Hepatocyte (in vitro differentiated cells): ENCODE results near the gene BEST2. TPM values are rescaled to one million over a fixed set of nuclear protein-coding genes. Genes with fewer than 3 reads are reported as not detected.

ENCODE experiments used
- DNase-seq: peaks from one replicate; pipeline ENCODE4 v3.0.0-alpha.2; 2016; ENCODE audit warnings: low spot score
- H2AFZ ChIP-seq: fragments of 200-600 bp; sonication (generic); 2 replicates; pipeline ENCODE4 v1.6.0; 2016; ENCODE audit warnings: antibody characterized with exemption, mild to moderate bottlenecking
- H3K27ac ChIP-seq: fragments of 200-600 bp; sonication (generic); 2 replicates; pipeline ENCODE4 v1.5.1; 2016; ENCODE audit warnings: mild to moderate bottlenecking
- H3K27me3 ChIP-seq: fragments of 200-600 bp; sonication (generic); 2 replicates; pipeline ENCODE4 v1.6.1; 2016
- H3K36me3 ChIP-seq: fragments of 200-600 bp; sonication (generic); replicated peaks from 2 replicates; pipeline ENCODE4 v1.5.1; 2016; ENCODE audit warnings: low read depth; ENCODE audit not compliant: insufficient read depth
- H3K4me1 ChIP-seq: fragments of 200-600 bp; sonication (generic); 2 replicates; pipeline ENCODE4 v1.5.1; 2016; ENCODE audit warnings: mild to moderate bottlenecking, moderate library complexity; ENCODE audit not compliant: insufficient read depth
- H3K4me2 ChIP-seq: fragments of 200-600 bp; sonication (generic); 2 replicates; pipeline ENCODE4 v1.6.0; 2016
- H3K4me3 ChIP-seq: fragments of 200-600 bp; sonication (generic); 2 replicates; pipeline ENCODE4 v1.5.1; 2016; ENCODE audit warnings: mild to moderate bottlenecking
- H3K79me2 ChIP-seq: fragments of 200-600 bp; sonication (generic); 2 replicates; pipeline ENCODE4 v1.6.0; 2017; ENCODE audit warnings: mild to moderate bottlenecking
- H3K9me2 ChIP-seq: fragments of 200-600 bp; sonication (generic); replicated peaks from 2 replicates; pipeline ENCODE4 v1.6.0; 2017; ENCODE audit warnings: mild to moderate bottlenecking; ENCODE audit not compliant: insufficient read depth
- H3K9me3 ChIP-seq: fragments of 200-600 bp; sonication (generic); 2 replicates; pipeline ENCODE4 v1.5.1; 2016; ENCODE audit warnings: low read depth, mild to moderate bottlenecking
- H4K20me1 ChIP-seq: fragments of 200-600 bp; sonication (generic); 2 replicates; pipeline ENCODE4 v1.6.0; 2016; ENCODE audit warnings: mild to moderate bottlenecking; ENCODE audit not compliant: insufficient read depth, poor library complexity, severe bottlenecking
- CTCF ChIP-seq: fragments of 200-600 bp; sonication (generic); IDR thresholded peaks from 2 replicates; pipeline ENCODE4 v1.5.1; 2016; ENCODE audit warnings: antibody characterized with exemption, mild to moderate bottlenecking; ENCODE audit not compliant: poor library complexity
- EZH2 ChIP-seq: fragments of 200-600 bp; sonication (generic); IDR thresholded peaks from 2 replicates; pipeline ENCODE4 v1.6.1; 2016; ENCODE audit warnings: antibody characterized with exemption, mild to moderate bottlenecking, borderline replicate concordance
- EZH2phosphoT487 ChIP-seq: fragments of 200-600 bp; sonication (generic); IDR thresholded peaks from one replicate; pipeline ENCODE4 v1.6.1; 2018; ENCODE audit warnings: antibody characterized with exemption, mild to moderate bottlenecking, low read depth, moderate library complexity; ENCODE audit not compliant: unreplicated experiment, severe bottlenecking
- WGBS: methylation state at CpG from one replicate; pipeline ENCODE4 v1.1.6; 2016; ENCODE audit warnings: low lambda C conversion rate; ENCODE audit errors: missing lambda C conversion rate; 5-methylcytosine and 5-hydroxymethylcytosine counted together
- polyA plus RNA-seq: library from polyadenylated mRNA; unstranded; fragments of >200 nt; fragmentation: Nextera tagmentation; extraction: Ambion mirVana; gene quantifications from 2 replicates; pipeline ENCODE4 v1.2.1, GENCODE V29; 2016
- total RNA-seq: library from RNA; depleted of rRNA; stranded (reverse); fragments of >200 nt; gene quantifications from 2 replicates; pipeline ENCODE4 v1.2.3, GENCODE V29; 2014

Gene BEST2
- total and polyA plus RNA-seq, 2 experiments from 2014 or later, result not detected

GRCh38 chr19:12782424-12783290, 31.1 kb downstream of the BEST2 start:
- Histone ChIP-seq H3K4me3 (peak overlapping the region; percentile 41), H3K79me2 (no peaks in the 10 kb centered on the region), H3K4me1 (peaks cover 67% of the 10 kb centered on the region), H3K9me3 (no peaks in the 10 kb centered on the region), H3K4me2 (peak overlapping the region; percentile 98), H3K27ac (peak overlapping the region; percentile 99), H3K36me3 (no peaks in the 10 kb centered on the region), H3K27me3 (no peaks in the 10 kb centered on the region), H3K9me2 (no peaks in the 10 kb centered on the region), H2AFZ (peak overlapping the region; percentile 55), H4K20me1 (no peaks in the 10 kb centered on the region)
- TF ChIP-seq CTCF (peak; percentile 14), EZH2phosphoT487 (no peak), EZH2 (no peak)
- DNase-seq, result peak; percentile 89
- 4% methylated on average over 26 of the region's 88 CpGs for WGBS

- no peaks in the 10 kb centered on the region for H3K9me2 ChIP-seq
- TF ChIP-seq EZH2 (no peak), CTCF (no peak), EZH2phosphoT487 (no peak)
- H3K4me1 ChIP-seq, result peaks cover 74% of the 10 kb centered on the region
- peak overlapping the region; percentile 98 for H3K4me2 ChIP-seq
- peak overlapping the region; percentile 99 for H3K27ac ChIP-seq
- peak overlapping the region; percentile 41 for H3K4me3 ChIP-seq
- no peak overlapping the region for H2AFZ ChIP-seq
- DNase-seq, result no peak
- no peaks in the 10 kb centered on the region for H4K20me1 ChIP-seq
- WGBS, result 8% methylated on average over 14 of the region's 16 CpGs
- no peaks in the 10 kb centered on the region for H3K9me3 ChIP-seq
- no peaks in the 10 kb centered on the region for H3K27me3 ChIP-seq
- no peaks in the 10 kb centered on the region for H3K36me3 ChIP-seq
- H3K79me2 ChIP-seq, result no peaks in the 10 kb centered on the region
Measured at GRCh38 chr19:12783291-12783848, 31.8 kb downstream of the BEST2 start.

GRCh38 chr19:12783849-12784393, 32.3 kb downstream of the BEST2 start:
- 20% methylated on average over 15 of the region's 19 CpGs for WGBS
- TF ChIP-seq CTCF, result no peak

More at GRCh38 chr19:12783849-12784393, 32.3 kb downstream of the BEST2 start:
- no peaks in the 10 kb centered on the region for H4K20me1 ChIP-seq
- peak overlapping the region; percentile 98 for H3K4me2 ChIP-seq
- peak; percentile 68 for DNase-seq
- H2AFZ ChIP-seq, result no peak overlapping the region
- no peaks in the 10 kb centered on the region for H3K9me3 ChIP-seq
- H3K4me3 ChIP-seq, result no peak overlapping the region
- H3K27ac ChIP-seq, result peak overlapping the region; percentile 99
- peaks cover 75% of the 10 kb centered on the region for H3K4me1 ChIP-seq
- no peaks in the 10 kb centered on the region for H3K79me2 ChIP-seq
- no peaks in the 10 kb centered on the region for H3K9me2 ChIP-seq
- no peaks in the 10 kb centered on the region for H3K27me3 ChIP-seq
- H3K36me3 ChIP-seq, result no peaks in the 10 kb centered on the region
